ENCODE data around the gene ARHGAP26.

GRCh38 chr5:143231973-143232812 is 462.0 kb downstream of the ARHGAP26 start:
- no peak for TF ChIP-seq CTCF (IDR thresholded peaks at IDR 0.05)
- TF ChIP-seq POLR2A (IDR thresholded peaks at IDR 0.05), result no peak
